NCI-H82 treated with DMSO at 0.1 percent for 48 hours (cell line): Measurements from ENCODE around the gene TMEM240.

Experiments
- DNase-seq: peaks from one replicate; lab custom pipeline; 2025; ENCODE audit not compliant: unreplicated experiment; lab: John Stamatoyannopoulos, UW

The TMEM240 gene

GRCh38 chr1:1540090-1540817 lies at the start of gene TMEM240:
TSS of gene TMEM240 (minus strand) at chr1:1540624. CDS start at chr1:1540346, 278 bp downstream.
- DNase-seq, result no peak

GRCh38 chr1:1583347-1584010 lies 43.1 kb upstream of the TMEM240 start:
- DNase-seq, result no peak

- DNase-seq, result no peak
Measured at GRCh38 chr1:1582585-1583346, 42.3 kb upstream of the TMEM240 start.

GRCh38 chr1:1578371-1578940 lies 38.0 kb upstream of the TMEM240 start:
- no peak for DNase-seq

GRCh38 chr1:1577367-1578011 lies 37.1 kb upstream of the TMEM240 start:
- DNase-seq, result no peak

GRCh38 chr1:1574721-1575537 lies 34.5 kb upstream of the TMEM240 start, which contains the start of gene SSU72:
TSS of gene SSU72 (minus strand) at chr1:1574863. CDS start at chr1:1574557, 306 bp downstream.
- peak; percentile 76 for DNase-seq

GRCh38 chr1:1573843-1574720 lies 33.7 kb upstream of the TMEM240 start:
- DNase-seq, result no peak

GRCh38 chr1:1569341-1569740 lies 28.9 kb upstream of the TMEM240 start:
- no peak for DNase-seq

GRCh38 chr1:1567891-1568291 lies 27.5 kb upstream of the TMEM240 start:
- DNase-seq, result no peak

GRCh38 chr1:1567152-1567875 lies 26.9 kb upstream of the TMEM240 start:
- no peak for DNase-seq

- DNase-seq, result no peak
Measured at GRCh38 chr1:1565340-1565739, 24.9 kb upstream of the TMEM240 start.

GRCh38 chr1:1564268-1564667 lies 23.8 kb upstream of the TMEM240 start:
- DNase-seq, result no peak

- DNase-seq, result no peak
Measured at GRCh38 chr1:1563688-1564087, 23.3 kb upstream of the TMEM240 start.

GRCh38 chr1:1562556-1563195 lies 22.3 kb upstream of the TMEM240 start:
- DNase-seq, result no peak

- no peak for DNase-seq
Measured at GRCh38 chr1:1561801-1562470, 21.5 kb upstream of the TMEM240 start.

GRCh38 chr1:1560178-1560577 lies 19.8 kb upstream of the TMEM240 start:
- no peak for DNase-seq

- no peak for DNase-seq
Measured at GRCh38 chr1:1559066-1559465, 18.6 kb upstream of the TMEM240 start.
